ENCODE data around the gene CAPN13.

The CAPN13 gene

GRCh38 chr2:30736461-30737325, 70.6 kb downstream of the CAPN13 start:
- Mint-ChIP-seq H3K4me3 (no peak overlapping the region), H3K27ac (no peak overlapping the region), H3K27me3 (no peaks in the 10 kb centered on the region), H3K36me3 (ENCODE audit: low read depth) (no peaks in the 10 kb centered on the region), H3K4me1 (ENCODE audit: low read depth) (no peaks in the 10 kb centered on the region), H3K9me3 (no peaks in the 10 kb centered on the region)
- no peak for DNase-seq

GRCh38 chr2:30733876-30734520, 73.2 kb downstream of the CAPN13 start:
- H3K4me1 Mint-ChIP-seq (ENCODE audit: low read depth) = no peaks in the 10 kb centered on the region

DNA sequence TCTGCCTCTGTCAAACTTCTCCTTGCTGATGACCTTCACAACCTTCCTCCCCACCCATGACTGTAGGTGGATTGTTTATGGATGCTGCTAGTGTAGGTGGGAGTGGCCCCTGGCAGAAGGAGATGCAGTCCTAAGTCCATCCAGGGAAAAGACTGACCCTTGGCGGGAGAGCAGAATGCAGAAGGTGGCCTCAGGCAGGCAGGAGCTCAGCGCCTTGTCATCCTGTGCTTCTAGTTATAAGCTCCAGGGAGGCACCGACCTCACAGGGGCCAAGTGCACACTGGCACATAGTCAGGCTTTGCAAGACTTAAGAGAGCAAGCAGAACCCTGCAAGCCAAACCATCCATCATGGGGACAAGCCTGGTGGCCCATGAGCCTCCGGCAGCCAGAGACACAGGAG, 74.4 kb downstream of the CAPN13 start:
- Mint-ChIP-seq H3K9me3 (no peaks in the 10 kb centered on the region), H3K27me3 (no peaks in the 10 kb centered on the region), H3K27ac (no peak overlapping the region), H3K36me3 (ENCODE audit: low read depth) (no peaks in the 10 kb centered on the region), H3K4me3 (no peak overlapping the region), H3K4me1 (ENCODE audit: low read depth) (no peaks in the 10 kb centered on the region)
- no peak for DNase-seq

More at GRCh38 chr2:30733876-30734520, 73.2 kb downstream of the CAPN13 start:
- no peak overlapping the region for H3K27ac Mint-ChIP-seq
- DNase-seq = no peak
- H3K27me3 Mint-ChIP-seq = no peaks in the 10 kb centered on the region
- no peaks in the 10 kb centered on the region for H3K36me3 Mint-ChIP-seq (ENCODE audit: low read depth)
- no peak overlapping the region for H3K4me3 Mint-ChIP-seq
- no peaks in the 10 kb centered on the region for H3K9me3 Mint-ChIP-seq

GRCh38 chr2:30732376-30732775, 74.9 kb downstream of the CAPN13 start:
- Mint-ChIP-seq H3K9me3 (no peaks in the 10 kb centered on the region), H3K36me3 (ENCODE audit: low read depth) (no peaks in the 10 kb centered on the region), H3K27ac (no peak overlapping the region), H3K27me3 (peaks cover under 1% of the 10 kb centered on the region), H3K4me3 (no peak overlapping the region), H3K4me1 (ENCODE audit: low read depth) (peaks cover under 1% of the 10 kb centered on the region)
- no peak for DNase-seq

DNA sequence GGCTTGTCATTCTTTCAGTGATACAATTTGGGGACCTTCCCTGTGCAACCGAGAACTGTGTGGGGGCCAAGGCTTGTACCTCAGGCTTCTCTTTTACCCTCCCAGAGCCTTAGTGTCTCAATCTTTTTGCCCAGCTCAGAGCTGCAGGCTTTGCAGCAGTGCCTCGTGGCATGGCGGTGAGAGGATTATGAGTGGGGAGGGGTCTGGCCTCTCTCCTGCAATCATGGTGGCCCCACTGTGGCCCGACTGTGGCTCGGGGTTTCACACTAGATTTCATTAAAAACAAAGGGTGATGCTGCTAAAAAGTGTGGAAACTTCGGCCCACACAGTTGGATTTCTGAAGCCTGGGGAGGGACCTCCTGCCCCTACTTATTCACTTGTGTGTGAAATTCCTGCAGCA, 75.5 kb downstream of the CAPN13 start:
- Mint-ChIP-seq H3K4me1 (ENCODE audit: low read depth) (peaks cover 2% of the 10 kb centered on the region), H3K4me3 (no peak overlapping the region), H3K9me3 (no peaks in the 10 kb centered on the region), H3K27me3 (peaks cover 7% of the 10 kb centered on the region), H3K27ac (no peak overlapping the region), H3K36me3 (ENCODE audit: low read depth) (no peaks in the 10 kb centered on the region)
- DNase-seq = no peak

- Mint-ChIP-seq H3K27ac (no peak overlapping the region), H3K27me3 (peaks cover 10% of the 10 kb centered on the region), H3K4me3 (no peak overlapping the region), H3K4me1 (ENCODE audit: low read depth) (peaks cover 2% of the 10 kb centered on the region), H3K36me3 (ENCODE audit: low read depth) (no peaks in the 10 kb centered on the region), H3K9me3 (no peaks in the 10 kb centered on the region)
- no peak for DNase-seq
Measured at GRCh38 chr2:30730736-30731647, 76.3 kb downstream of the CAPN13 start.

DNA sequence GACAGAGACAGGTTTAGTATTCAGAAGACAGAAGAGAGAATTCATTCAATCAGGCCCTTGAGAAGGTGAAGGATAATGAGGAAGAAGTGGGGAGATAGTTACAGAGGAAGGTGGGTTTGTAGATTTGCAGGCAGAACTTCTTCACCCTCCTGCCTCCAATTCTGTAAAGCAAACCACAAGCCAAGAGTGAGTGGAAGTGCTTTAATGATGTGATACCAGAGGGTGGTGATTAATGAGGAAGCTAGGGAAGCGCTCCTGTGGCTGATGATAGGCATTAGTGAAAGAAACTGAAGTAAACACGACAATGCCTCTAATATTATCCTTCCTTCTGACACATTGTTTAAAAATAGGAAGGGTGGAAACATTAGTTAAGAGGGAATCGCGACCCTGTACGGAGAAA, 78.2 kb downstream of the CAPN13 start:
- H3K4me3 Mint-ChIP-seq = no peak overlapping the region
- peaks cover 20% of the 10 kb centered on the region for H3K27me3 Mint-ChIP-seq
- H3K27ac Mint-ChIP-seq = no peak overlapping the region
- no peak for DNase-seq
- no peaks in the 10 kb centered on the region for H3K36me3 Mint-ChIP-seq (ENCODE audit: low read depth)
- H3K9me3 Mint-ChIP-seq = no peaks in the 10 kb centered on the region
- peaks cover 2% of the 10 kb centered on the region for H3K4me1 Mint-ChIP-seq (ENCODE audit: low read depth)

DNA sequence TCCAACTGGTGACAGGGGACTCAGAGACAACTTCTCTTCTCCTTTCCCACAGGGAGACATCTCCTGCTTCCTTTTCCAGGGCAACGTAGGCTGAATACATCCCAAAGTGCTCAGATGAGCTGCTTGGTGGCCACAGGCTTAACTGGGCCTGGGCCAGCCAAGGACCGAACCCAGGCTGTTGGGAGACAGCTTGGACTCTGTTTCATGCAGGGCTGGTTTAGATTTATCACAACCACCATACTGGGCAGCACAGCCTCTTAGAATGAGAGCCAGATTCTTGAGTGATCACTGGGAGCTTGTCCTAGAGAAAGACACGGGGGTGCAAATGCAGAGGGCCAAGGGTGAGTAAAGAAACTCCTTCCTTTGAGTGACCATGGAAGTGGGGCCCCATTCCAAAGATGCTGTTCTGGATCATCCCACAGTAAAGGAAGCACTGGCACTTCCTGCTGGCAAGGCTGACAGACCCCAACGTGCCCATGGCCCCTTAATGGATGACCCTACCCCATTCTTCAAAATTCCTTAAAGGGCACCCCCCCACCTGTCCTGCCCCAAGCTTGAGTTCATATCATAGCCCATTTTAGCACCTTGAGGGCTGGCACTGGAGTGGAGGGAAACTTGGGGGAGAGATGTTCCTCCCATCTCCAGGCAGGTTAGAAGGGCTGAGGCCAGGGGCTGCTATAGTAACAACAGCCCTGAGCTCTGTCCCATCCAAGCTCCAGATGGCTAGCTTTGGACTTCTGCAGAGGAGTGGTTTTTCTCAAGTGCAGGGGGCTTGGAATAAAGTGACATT, 84.1 kb downstream of the CAPN13 start:
- Mint-ChIP-seq H3K4me1 (ENCODE audit: low read depth) (peaks cover 2% of the 10 kb centered on the region), H3K27me3 (peaks cover 29% of the 10 kb centered on the region), H3K9me3 (no peaks in the 10 kb centered on the region), H3K27ac (no peak overlapping the region), H3K4me3 (no peak overlapping the region), H3K36me3 (ENCODE audit: low read depth) (no peaks in the 10 kb centered on the region)
- no peak for DNase-seq

DNA sequence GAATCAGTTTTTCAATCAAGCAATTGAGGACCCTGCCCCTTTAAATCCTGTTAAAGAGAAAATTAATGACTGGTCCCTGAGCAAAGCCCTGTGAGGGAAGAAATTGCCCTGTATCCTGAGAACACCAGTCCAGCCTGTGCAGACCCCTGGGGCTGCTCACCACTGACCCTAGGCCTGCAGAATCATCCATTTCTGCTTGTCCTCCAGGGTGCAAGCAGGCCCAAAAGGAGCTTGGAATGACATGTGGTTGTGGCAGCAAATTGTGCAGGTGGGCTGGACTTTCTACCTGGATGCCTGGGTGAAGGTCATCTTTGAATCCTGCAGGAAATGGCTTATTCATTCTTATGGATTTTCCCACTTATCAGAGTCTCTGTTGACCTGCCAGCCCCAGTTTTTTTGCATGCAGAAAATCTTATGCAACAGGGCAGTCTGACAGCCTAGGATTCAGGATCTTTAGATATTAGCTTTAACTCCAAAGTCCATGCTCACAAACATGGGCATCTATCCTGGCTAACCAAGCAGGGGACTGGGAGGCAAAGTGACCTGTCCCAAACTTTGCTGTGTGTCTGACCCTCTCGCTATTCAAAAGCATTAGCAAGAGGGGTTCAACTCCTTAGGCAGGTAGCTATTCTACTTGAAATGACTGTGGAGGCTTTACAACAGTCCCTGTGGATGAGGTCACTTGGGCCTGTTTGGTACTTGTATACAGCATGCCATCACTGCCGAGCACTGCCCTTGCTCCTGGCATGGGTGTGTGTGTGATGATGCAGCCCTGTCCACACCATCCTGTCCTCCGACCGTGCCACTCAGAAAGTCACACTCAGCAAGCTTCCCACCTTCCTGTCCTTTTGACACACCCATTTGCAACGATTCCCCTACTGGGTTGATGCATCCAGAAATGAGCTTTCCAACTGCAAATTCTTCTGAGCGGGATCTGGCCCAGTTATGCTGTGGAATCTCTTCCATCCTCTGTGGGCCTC, 85.3 kb downstream of the CAPN13 start:
- Mint-ChIP-seq H3K4me1 (ENCODE audit: low read depth) (no peaks in the 10 kb centered on the region), H3K9me3 (no peaks in the 10 kb centered on the region), H3K27me3 (peaks cover 24% of the 10 kb centered on the region), H3K36me3 (ENCODE audit: low read depth) (no peaks in the 10 kb centered on the region), H3K27ac (no peak overlapping the region), H3K4me3 (no peak overlapping the region)
- no peak for DNase-seq

- Mint-ChIP-seq H3K9me3 (no peaks in the 10 kb centered on the region), H3K4me3 (no peak overlapping the region), H3K4me1 (ENCODE audit: low read depth) (no peaks in the 10 kb centered on the region), H3K27ac (no peak overlapping the region), H3K27me3 (peaks cover 21% of the 10 kb centered on the region), H3K36me3 (ENCODE audit: low read depth) (no peaks in the 10 kb centered on the region)
- DNase-seq = no peak
Measured at GRCh38 chr2:30721241-30721640, 86.0 kb downstream of the CAPN13 start.

DNA sequence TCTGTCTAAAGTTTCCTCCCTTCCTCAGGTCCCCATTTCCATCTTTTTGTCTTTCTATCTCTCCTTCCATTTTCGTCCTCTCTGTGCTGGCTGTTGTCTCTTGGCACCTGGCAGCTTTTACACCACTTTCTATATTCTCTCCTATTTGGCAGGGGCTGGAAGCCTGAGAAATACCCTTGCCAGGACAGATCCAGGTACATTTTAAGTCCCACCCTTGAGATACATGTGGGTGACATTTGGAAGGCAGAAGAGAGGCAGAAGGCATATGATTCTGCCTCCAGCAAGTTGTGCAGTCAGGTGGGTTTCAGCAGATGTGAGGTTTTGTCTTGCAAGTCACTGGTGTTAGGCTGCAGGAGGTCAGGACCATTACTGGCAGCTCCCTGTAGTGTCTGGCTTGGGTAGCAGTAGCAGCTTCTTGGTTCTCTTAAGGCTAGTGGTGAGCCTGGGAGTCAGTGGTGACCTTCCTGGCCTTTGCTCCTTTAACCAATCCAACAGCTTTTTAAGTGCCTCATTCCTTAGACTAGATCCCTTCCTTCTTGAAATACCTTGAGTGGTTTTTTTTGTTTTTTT, 90.1 kb downstream of the CAPN13 start:
- Mint-ChIP-seq H3K27me3 (peaks cover under 1% of the 10 kb centered on the region), H3K4me3 (no peak overlapping the region)

DNA sequence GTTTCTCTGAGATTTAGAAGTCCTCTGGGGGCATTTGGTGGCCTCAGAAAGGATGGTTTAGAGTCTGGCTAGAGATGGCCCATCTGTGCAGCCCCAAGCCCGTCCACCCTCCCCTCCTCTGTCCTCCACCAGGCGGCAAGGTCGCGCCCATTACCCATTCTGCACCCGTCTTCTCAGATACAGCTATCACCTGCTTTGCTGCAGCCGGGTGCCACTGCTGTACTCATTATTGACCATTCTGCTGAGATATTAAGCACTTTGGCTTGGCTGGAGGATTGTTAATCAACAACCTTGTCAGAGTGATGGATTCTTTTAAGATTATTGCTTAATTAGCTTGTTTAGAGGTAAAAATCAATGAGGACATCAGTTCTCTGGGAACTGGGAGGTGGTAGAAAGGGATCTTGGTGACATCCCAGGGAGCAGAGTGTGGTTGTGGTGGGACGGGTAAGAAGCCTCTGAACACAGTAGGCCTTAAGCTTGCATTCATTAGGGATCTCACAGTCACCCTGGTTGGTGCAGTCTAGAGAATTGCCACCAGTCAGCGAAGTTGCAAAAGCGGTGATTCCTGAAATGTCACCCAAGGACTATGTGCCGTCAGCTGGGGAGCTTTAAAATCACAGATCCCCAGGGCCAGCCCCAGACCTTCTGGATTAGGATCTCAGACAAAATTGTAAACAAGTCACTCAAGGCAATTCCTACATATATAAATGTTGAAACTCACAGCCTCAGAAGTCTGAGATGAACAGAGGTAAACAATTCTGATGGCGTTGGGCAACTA, 90.9 kb downstream of the CAPN13 start:
- no peak overlapping the region for H3K4me3 Mint-ChIP-seq
- H3K27me3 Mint-ChIP-seq = no peaks in the 10 kb centered on the region
- H3K4me1 Mint-ChIP-seq (ENCODE audit: low read depth) = peaks cover 14% of the 10 kb centered on the region
- H3K9me3 Mint-ChIP-seq = no peaks in the 10 kb centered on the region
- DNase-seq = no peak
- H3K27ac Mint-ChIP-seq = no peak overlapping the region
- H3K36me3 Mint-ChIP-seq (ENCODE audit: low read depth) = no peaks in the 10 kb centered on the region

More for the DNA sequence above, 90.1 kb downstream of the CAPN13 start:
- Mint-ChIP-seq H3K9me3 (no peaks in the 10 kb centered on the region), H3K36me3 (ENCODE audit: low read depth) (no peaks in the 10 kb centered on the region), H3K4me1 (ENCODE audit: low read depth) (peaks cover 14% of the 10 kb centered on the region), H3K27ac (no peak overlapping the region)
- DNase-seq = no peak

All from activated T-cell treated with anti-CD3 and anti-CD28 coated beads, Interleukin-2, amount 50 U/mL, for 24 hours (primary cell).